Epithelial cell of proximal tubule (primary cell): ENCODE data around the gene KCNQ2. TPM values are rescaled to one million over a fixed set of nuclear protein-coding genes. Genes with fewer than 3 reads are reported as not detected.

Experiments
- DNase-seq: peaks from one replicate; pipeline ENCODE4 v3.0.0-alpha.2; 2011; ENCODE audit warnings: low read depth
- H3K4me3 ChIP-seq: 2 replicates; pipeline ENCODE4 v1.5.1; 2011; ENCODE audit warnings: low read depth, mild to moderate bottlenecking, low read length
- CTCF ChIP-seq: conservative IDR thresholded peaks from 2 replicates; pipeline ENCODE4 v1.5.1; 2012; ENCODE audit warnings: low read depth, mild to moderate bottlenecking, low read length
- total RNA-seq: library from RNA; depleted of rRNA; stranded (reverse); fragments of >200 nt; gene quantifications from 2 replicates; pipeline ENCODE4 v1.2.3, GENCODE V29; 2015

The KCNQ2 gene
- total RNA-seq, 1 donor from 2014 or later: not detected

- no peak overlapping the region for H3K4me3 ChIP-seq
- no peak for DNase-seq
- no peak for TF ChIP-seq CTCF
Observed at GRCh38 chr20:63497138-63497945, 24.9 kb upstream of the KCNQ2 start.

GRCh38 chr20:63496596-63497120, 24.2 kb upstream of the KCNQ2 start:
- TF ChIP-seq CTCF: no peak
- no peak for DNase-seq
- peak overlapping the region; percentile 35 for H3K4me3 ChIP-seq

GRCh38 chr20:63495741-63496595, 23.5 kb upstream of the KCNQ2 start:
- TF ChIP-seq CTCF: peak; percentile 85
- no peak for DNase-seq
- peak overlapping the region; percentile 35 for H3K4me3 ChIP-seq

- TF ChIP-seq CTCF: no peak
- DNase-seq: no peak
- H3K4me3 ChIP-seq: no peak overlapping the region
Observed at GRCh38 chr20:63495167-63495720, 22.8 kb upstream of the KCNQ2 start.

- no peak for TF ChIP-seq CTCF
Observed at GRCh38 chr20:63494420-63495166, 22.1 kb upstream of the KCNQ2 start.

GRCh38 chr20:63494084-63494419, 21.6 kb upstream of the KCNQ2 start:
- TF ChIP-seq CTCF: no peak
- DNase-seq: no peak
- H3K4me3 ChIP-seq: no peak overlapping the region

More at GRCh38 chr20:63494420-63495166, 22.1 kb upstream of the KCNQ2 start:
- no peak overlapping the region for H3K4me3 ChIP-seq
- no peak for DNase-seq
